HepG2 (cell line): ENCODE results near the gene NOS2. TPM values are rescaled to one million over a fixed set of nuclear protein-coding genes. Genes with fewer than 3 reads are reported as not detected.

ENCODE experiments used
- ATAC-seq: fragments of 200-7000 bp; cut with Tn5 transposase; 3 replicates; pipeline ENCODE4 v1.9.1; 2020; ENCODE audit warnings: mild to moderate bottlenecking, moderate library complexity
- BruUV-seq: library from RNA; stranded (reverse); fragments of 400-500 nt; replicated peaks from 2 replicates; lab custom pipeline; 2021; lab: Mats Ljungman, UMichigan
- CTCF ChIA-PET: fragments of 300-600 bp; formaldehyde crosslinking; extraction: SDS; loops from one replicate; lab custom pipeline; 2021; ENCODE audit warnings: low total read pairs, inconsistent platforms, low intra/inter-chr PET ratio; lab: Yijun Ruan, JAX
- POLR2A ChIA-PET: fragments of 350-600 bp; sonication (Branson Sonifier 250); formaldehyde crosslinking; loops from one replicate; lab custom pipeline; 2020; ENCODE audit warnings: antibody characterized with exemption, inconsistent platforms; lab: Yijun Ruan, JAX
- DNase-seq: peaks from one replicate; pipeline ENCODE4 v3.0.0-alpha.2; 2015; ENCODE audit warnings: low spot score
- FAIRE-seq: peaks from 3 replicates; lab custom pipeline; 2011; peaks lifted over from hg19 to GRCh38; lab: Jason Lieb, UNC
- H2AFZ ChIP-seq: one replicate; pipeline ENCODE4 v1.6.1; 2011; ENCODE audit warnings: low read length, inconsistent platforms
- H3K27ac ChIP-seq: fragments of 300-600 bp; 3 replicates; pipeline ENCODE4 v1.8.0; 2011; ENCODE audit warnings: mixed run types, mild to moderate bottlenecking, mixed read lengths, low read length, inconsistent platforms; ENCODE audit not compliant: insufficient read depth; ENCODE audit errors: extremely low read length
- H3K27me3 ChIP-seq, 2 experiments: fragments of 200-600 bp in 1 of 2; 2 replicates in 1 of 2; 3 replicates in 1 of 2; pipeline versions ENCODE4 v1.6.0 to v1.8.0; 2011; ENCODE audit warnings: low read length in 2 of 2, mild to moderate bottlenecking in 2 of 2, moderate library complexity in 2 of 2, inconsistent platforms in 1 of 2; ENCODE audit not compliant: insufficient read depth in 2 of 2, control insufficient read depth in 1 of 2
- H3K36me3 ChIP-seq, 2 experiments: fragments of 200-600 bp in 1 of 2; replicated peaks in 1 of 2; 2 replicates in 1 of 2; 3 replicates in 1 of 2; pipeline versions ENCODE4 v1.5.1 to v1.8.0; 2011; ENCODE audit warnings: low read length in 2 of 2, inconsistent platforms in 1 of 2; ENCODE audit not compliant: insufficient read depth in 2 of 2, control insufficient read depth in 1 of 2
- H3K4me1 ChIP-seq: 2 replicates; pipeline ENCODE4 v1.5.1; 2012; ENCODE audit warnings: low read length, inconsistent platforms; ENCODE audit not compliant: insufficient read depth
- H3K4me2 ChIP-seq: 2 replicates; pipeline ENCODE4 v1.6.0; 2011; ENCODE audit warnings: low read depth, low read length, inconsistent platforms
- H3K4me3 ChIP-seq, 3 experiments: fragments of 200-600 bp in 1 of 3; sonication (generic), shearing (Covaris generic) in 1 of 3; replicated peaks in 1 of 3; 2 replicates each; pipeline ENCODE4 v1.5.1; 2011 to 2016; ENCODE audit warnings: low read length in 3 of 3, inconsistent platforms in 2 of 3, low read depth in 2 of 3, mild to moderate bottlenecking in 2 of 3, control low read depth in 1 of 3, mixed read lengths in 1 of 3; ENCODE audit not compliant: insufficient read depth in 1 of 3
- H3K79me2 ChIP-seq: one replicate; pipeline ENCODE4 v1.6.1; 2011; ENCODE audit warnings: low read length, inconsistent platforms; ENCODE audit not compliant: insufficient read depth
- H3K9ac ChIP-seq: 2 replicates; pipeline ENCODE4 v1.6.0; 2011; ENCODE audit warnings: mild to moderate bottlenecking, low read depth, low read length, inconsistent platforms; ENCODE audit not compliant: insufficient read depth
- H3K9me3 ChIP-seq: 2 replicates; pipeline ENCODE4 v1.5.1; 2012; ENCODE audit warnings: mild to moderate bottlenecking, low read length
- H4K20me1 ChIP-seq: 2 replicates; pipeline ENCODE4 v1.6.0; 2011; ENCODE audit warnings: inconsistent platforms, mild to moderate bottlenecking, low read length, moderate library complexity; ENCODE audit not compliant: insufficient read depth
- CBFB ChIP-seq: sonication (generic); formaldehyde crosslinking; IDR thresholded peaks from 2 replicates; pipeline ENCODE4 v1.4.0; 2020; ENCODE audit warnings: missing genetic modification reagents
- CCDC6 ChIP-seq: sonication (generic); formaldehyde crosslinking; IDR thresholded peaks from 2 replicates; pipeline ENCODE4 v1.8.1; 2022; ENCODE audit warnings: mild to moderate bottlenecking, missing genetic modification reagents, moderate library complexity
- CHD2 ChIP-seq: IDR thresholded peaks from 2 replicates; pipeline ENCODE4 v1.6.1; 2011; ENCODE audit warnings: low read depth, low read length, improper control_type of control experiment
- HDAC2 ChIP-seq: sonication (generic); formaldehyde crosslinking; IDR thresholded peaks from 2 replicates; pipeline ENCODE4 v1.4.0; 2020; ENCODE audit warnings: missing genetic modification reagents
- HOMEZ ChIP-seq: IDR thresholded peaks from 2 replicates; pipeline ENCODE4 v1.6.1; 2016; ENCODE audit warnings: low read depth
- KLF11 ChIP-seq: IDR thresholded peaks from 2 replicates; pipeline ENCODE4 v1.6.1; 2016; ENCODE audit warnings: missing compliant biosample characterization
- NR2F2 ChIP-seq: IDR thresholded peaks from 2 replicates; pipeline ENCODE4 v1.6.1; 2012; ENCODE audit warnings: low read depth, inconsistent platforms, borderline replicate concordance
- SCMH1 ChIP-seq: sonication (generic); formaldehyde crosslinking; IDR thresholded peaks from 2 replicates; pipeline ENCODE4 v1.9.0; 2021; ENCODE audit warnings: missing genetic modification reagents, mild to moderate bottlenecking, borderline replicate concordance
- SNAPC2 ChIP-seq: sonication (generic); formaldehyde crosslinking; IDR thresholded peaks from 2 replicates; pipeline ENCODE4 v1.8.1; 2022; ENCODE audit warnings: mild to moderate bottlenecking, missing genetic modification reagents
- ZNF160 ChIP-seq: sonication (generic); formaldehyde crosslinking; IDR thresholded peaks from 2 replicates; pipeline ENCODE4 v1.8.0; 2022; ENCODE audit warnings: mild to moderate bottlenecking, inconsistent platforms, missing genetic modification reagents
- ZNF280B ChIP-seq: sonication (generic); formaldehyde crosslinking; IDR thresholded peaks from 2 replicates; pipeline ENCODE4 v1.5.0; 2020; ENCODE audit warnings: missing genetic modification reagents, mild to moderate bottlenecking, borderline replicate concordance
- ZNF446 ChIP-seq: sonication (generic); formaldehyde crosslinking; IDR thresholded peaks from 2 replicates; pipeline ENCODE4 v1.5.0; 2020; ENCODE audit warnings: mild to moderate bottlenecking, missing genetic modification reagents
- ZNF619 ChIP-seq: sonication (generic); formaldehyde crosslinking; IDR thresholded peaks from 2 replicates; pipeline ENCODE4 v1.4.0; 2020; ENCODE audit warnings: mild to moderate bottlenecking, missing genetic modification reagents
- WGBS: methylation state at CpG from one replicate; pipeline ENCODE4 v1.1.6; 2017; ENCODE audit warnings: low lambda C conversion rate; 5-methylcytosine and 5-hydroxymethylcytosine counted together
- in situ Hi-C: cut with HindIII; loops from 2 replicates; pipeline ENCODE4 v1.10.0; 2017; ENCODE audit warnings: low pct_unique_long_range_greater_than_20kb; ENCODE audit not compliant: extremely low pct_ligation_motif_present
- intact Hi-C: fragments of 100-400 bp; cut with micrococcal nuclease; formaldehyde crosslinking; loops from one replicate; pipeline ENCODE4 v1.10.0; 2022; ENCODE audit not compliant: unreplicated experiment
- polyA plus RNA-seq, 8 experiments: library from polyadenylated mRNA; depleted of rRNA in 3 of 8; stranded (reverse) in 7 of 8; unstranded in 1 of 8; fragments of >200 nt; fragmentation: Illumina TruSeq in 4 of 8; extraction: Trizol in 4 of 8; gene quantifications; 2 replicates each; pipeline versions ENCODE4 v1.2.1 to v1.2.3, GENCODE V29; 2011 to 2016; ENCODE audit warnings: low read depth in 4 of 8, missing spikeins in 1 of 8, mixed read lengths in 1 of 8; ENCODE audit not compliant: insufficient read depth in 1 of 8
- total RNA-seq, 5 experiments: library from RNA; depleted of rRNA; stranded (reverse); fragments of >200 nt; fragmentation: Illumina TruSeq; extraction: Trizol; gene quantifications; 2 replicates each; pipeline ENCODE4 v1.2.3, GENCODE V29; 2016; ENCODE audit warnings: low read depth in 1 of 5
- TF ChIP-seq, protein P1 (sequence below): sonication (generic); formaldehyde crosslinking; IDR thresholded peaks from 2 replicates; pipeline ENCODE4 v1.5.1; 2020; ENCODE audit warnings: missing genetic modification reagents, mild to moderate bottlenecking, borderline replicate concordance

The NOS2 gene
- total and polyA plus RNA-seq, 2 of the 13 experiments (the other 11 are each of a cell fraction or from before 2014, with no cell fraction given): 0.02 TPM; not detected in 1

GRCh38 chr17:27834571-27834970 lies 34.2 kb upstream of the NOS2 start:
- intact Hi-C loops: no loop called here
- no peaks in the 10 kb centered on the region for H3K36me3 ChIP-seq
- no peak overlapping the region for H3K4me2 ChIP-seq
- H3K4me3 ChIP-seq: no peak overlapping the region
- H4K20me1 ChIP-seq: no peaks in the 10 kb centered on the region
- H3K27me3 ChIP-seq: no peaks in the 10 kb centered on the region; a peak in 1 of 5 replicates
- no peaks in the 10 kb centered on the region for H3K9me3 ChIP-seq
- DNase-seq (no peak), ATAC-seq (no peak), FAIRE-seq (no peak)
- POLR2A ChIA-PET: no interaction called here
- no peak overlapping the region for H2AFZ ChIP-seq
- CTCF ChIA-PET: no interaction called here
- 27% methylated on average over 3 of the region's 3 CpGs for WGBS
- H3K4me1 ChIP-seq: no peaks in the 10 kb centered on the region
- no peak overlapping the region for H3K9ac ChIP-seq
- H3K79me2 ChIP-seq: no peaks in the 10 kb centered on the region
- no TSS peak for BruUV-seq
- no peak overlapping the region for H3K27ac ChIP-seq
- in situ Hi-C loops: no loop called here
- no peak for TF ChIP-seq HOMEZ
- TF ChIP-seq NR2F2: no peak
- TF ChIP-seq ZNF446: no peak
- TF ChIP-seq CHD2: no peak
- TF ChIP-seq SNAPC2 (CRISPR knock-in tag): no peak

GRCh38 chr17:27832831-27833230 lies 32.5 kb upstream of the NOS2 start:
- ATAC-seq (no peak), FAIRE-seq (no peak), DNase-seq (no peak)
- H3K27ac ChIP-seq: no peak overlapping the region
- no peaks in the 10 kb centered on the region for H3K4me1 ChIP-seq
- H3K4me3 ChIP-seq: no peak overlapping the region
- no peak overlapping the region for H3K4me2 ChIP-seq
- CTCF ChIA-PET: no interaction called here
- POLR2A ChIA-PET: no interaction called here
- H3K79me2 ChIP-seq: no peaks in the 10 kb centered on the region
- no TSS peak for BruUV-seq
- no peaks in the 10 kb centered on the region for H4K20me1 ChIP-seq
- H3K9me3 ChIP-seq: no peaks in the 10 kb centered on the region
- intact Hi-C loops (no loop called here), in situ Hi-C loops (no loop called here)
- no peak overlapping the region for H2AFZ ChIP-seq
- H3K36me3 ChIP-seq: no peaks in the 10 kb centered on the region
- H3K9ac ChIP-seq: no peak overlapping the region
- no peaks in the 10 kb centered on the region; a peak in 1 of 5 replicates for H3K27me3 ChIP-seq
- TF ChIP-seq ZNF280B (CRISPR knock-in tag) (no peak), CBFB (CRISPR knock-in tag) (no peak), ZNF160 (CRISPR knock-in tag) (no peak), HDAC2 (no peak), ZNF619 (CRISPR knock-in tag) (no peak), SCMH1 (CRISPR knock-in tag) (no peak), CCDC6 (CRISPR knock-in tag) (no peak), KLF11 (no peak)
- TF ChIP-seq, protein P1, sequence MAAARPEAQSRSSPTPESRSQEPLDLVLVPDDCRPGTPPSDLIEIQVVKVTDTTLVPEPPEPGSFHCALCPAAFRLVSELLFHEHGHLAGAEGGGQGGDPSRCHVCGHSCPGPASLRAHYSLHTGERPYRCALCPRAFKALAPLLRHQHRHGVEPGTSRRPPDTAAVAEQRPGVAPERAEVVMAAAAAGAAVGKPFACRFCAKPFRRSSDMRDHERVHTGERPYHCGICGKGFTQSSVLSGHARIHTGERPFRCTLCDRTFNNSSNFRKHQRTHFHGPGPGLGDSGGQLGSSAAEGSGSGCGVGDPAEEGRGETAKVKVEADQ (CRISPR knock-in tag): no peak
